ENCODE measurements around the gene EFNA3. TPM values are rescaled to one million over a fixed set of nuclear protein-coding genes. Genes with fewer than 3 reads are reported as not detected.

EFNA3 gene
- total and polyA plus RNA-seq, 9 of the 15 experiments (the other 6 are each of a cell fraction or from before 2014, with no cell fraction given): 0.59 to 7.9 (median 4.7) TPM

GRCh38 chr1:155061381-155062150 is 17.1 kb upstream of the EFNA3 start (continued):
- TF ChIP-seq ZNF3 (CRISPR knock-in tag; IDR thresholded peaks at IDR 0.05) (no peak), JUND (IDR thresholded peaks at IDR 0.05; ENCODE audit: borderline replicate concordance, low read depth, low read length) (0 out of 2 replicates have a peak, but pooled peaks have one; percentile 56), JUND (tag; IDR thresholded peaks at IDR 0.05; ENCODE audit: borderline replicate concordance, low read depth, low read length) (no peak), NR2C2 (CRISPR knock-in tag; IDR thresholded peaks at IDR 0.05) (peak; percentile 24; the same call in 1 of the 2 replicates), NR2C2 (tag; IDR thresholded peaks at IDR 0.05) (no peak), RNF219 (CRISPR knock-in tag; IDR thresholded peaks at IDR 0.05) (no peak), ZNF561 (CRISPR knock-in tag; conservative IDR thresholded peaks at IDR 0.05) (no peak), POLR3A (IDR thresholded peaks at IDR 0.05; ENCODE audit: borderline replicate concordance, extremely low read depth, insufficient read depth, insufficient read length) (no peak), ZNF57 (CRISPR knock-in tag; IDR thresholded peaks at IDR 0.05) (no peak), ATF2 (CRISPR knock-in tag; IDR thresholded peaks at IDR 0.05) (no peak), MEIS2 (IDR thresholded peaks at IDR 0.05; ENCODE audit: partially characterized antibody) (no peak), CBX3 (IDR thresholded peaks at IDR 0.05; ENCODE audit: borderline replicate concordance in 1 of 2, low read length in 2 of 2) (0 out of 3 replicates have a peak, but pooled peaks of 1 of the 2 experiments have one; percentile 25), CREM (IDR thresholded peaks at IDR 0.05; ENCODE audit: low read depth) (peak; percentile 40; the same call in 1 of the 2 replicates), XRCC5 (IDR thresholded peaks at IDR 0.05; ENCODE audit: low read depth, low read length) (0 out of 2 replicates have a peak, but pooled peaks have one; percentile 41), RCOR1 (IDR thresholded peaks at IDR 0.05; ENCODE audit: borderline replicate concordance in 1 of 2, low read depth in 2 of 2, low read length in 2 of 2) (peak in 1 of 2 experiments; percentile 64; a peak in 1 of 4 replicates), ZBTB17 (CRISPR knock-in tag; IDR thresholded peaks at IDR 0.05) (no peak)
- TF ChIP-seq, protein P1, sequence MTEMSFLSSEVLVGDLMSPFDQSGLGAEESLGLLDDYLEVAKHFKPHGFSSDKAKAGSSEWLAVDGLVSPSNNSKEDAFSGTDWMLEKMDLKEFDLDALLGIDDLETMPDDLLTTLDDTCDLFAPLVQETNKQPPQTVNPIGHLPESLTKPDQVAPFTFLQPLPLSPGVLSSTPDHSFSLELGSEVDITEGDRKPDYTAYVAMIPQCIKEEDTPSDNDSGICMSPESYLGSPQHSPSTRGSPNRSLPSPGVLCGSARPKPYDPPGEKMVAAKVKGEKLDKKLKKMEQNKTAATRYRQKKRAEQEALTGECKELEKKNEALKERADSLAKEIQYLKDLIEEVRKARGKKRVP (CRISPR knock-in tag; IDR thresholded peaks at IDR 0.05): no peak
- TF ChIP-seq, protein P2, sequence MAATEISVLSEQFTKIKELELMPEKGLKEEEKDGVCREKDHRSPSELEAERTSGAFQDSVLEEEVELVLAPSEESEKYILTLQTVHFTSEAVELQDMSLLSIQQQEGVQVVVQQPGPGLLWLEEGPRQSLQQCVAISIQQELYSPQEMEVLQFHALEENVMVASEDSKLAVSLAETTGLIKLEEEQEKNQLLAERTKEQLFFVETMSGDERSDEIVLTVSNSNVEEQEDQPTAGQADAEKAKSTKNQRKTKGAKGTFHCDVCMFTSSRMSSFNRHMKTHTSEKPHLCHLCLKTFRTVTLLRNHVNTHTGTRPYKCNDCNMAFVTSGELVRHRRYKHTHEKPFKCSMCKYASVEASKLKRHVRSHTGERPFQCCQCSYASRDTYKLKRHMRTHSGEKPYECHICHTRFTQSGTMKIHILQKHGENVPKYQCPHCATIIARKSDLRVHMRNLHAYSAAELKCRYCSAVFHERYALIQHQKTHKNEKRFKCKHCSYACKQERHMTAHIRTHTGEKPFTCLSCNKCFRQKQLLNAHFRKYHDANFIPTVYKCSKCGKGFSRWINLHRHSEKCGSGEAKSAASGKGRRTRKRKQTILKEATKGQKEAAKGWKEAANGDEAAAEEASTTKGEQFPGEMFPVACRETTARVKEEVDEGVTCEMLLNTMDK (IDR thresholded peaks at IDR 0.05; ENCODE audit: borderline replicate concordance, insufficient read depth, low read depth, low read length, poor library complexity, severe bottlenecking): no peak
